Measurements from ENCODE around the gene SCIMP.
"Not testable (repeated sequence)": the region's sequence is repeated elsewhere in the genome, so short reads cannot be mapped to it uniquely, and the experiment has no call there.

Gene SCIMP

DNA sequence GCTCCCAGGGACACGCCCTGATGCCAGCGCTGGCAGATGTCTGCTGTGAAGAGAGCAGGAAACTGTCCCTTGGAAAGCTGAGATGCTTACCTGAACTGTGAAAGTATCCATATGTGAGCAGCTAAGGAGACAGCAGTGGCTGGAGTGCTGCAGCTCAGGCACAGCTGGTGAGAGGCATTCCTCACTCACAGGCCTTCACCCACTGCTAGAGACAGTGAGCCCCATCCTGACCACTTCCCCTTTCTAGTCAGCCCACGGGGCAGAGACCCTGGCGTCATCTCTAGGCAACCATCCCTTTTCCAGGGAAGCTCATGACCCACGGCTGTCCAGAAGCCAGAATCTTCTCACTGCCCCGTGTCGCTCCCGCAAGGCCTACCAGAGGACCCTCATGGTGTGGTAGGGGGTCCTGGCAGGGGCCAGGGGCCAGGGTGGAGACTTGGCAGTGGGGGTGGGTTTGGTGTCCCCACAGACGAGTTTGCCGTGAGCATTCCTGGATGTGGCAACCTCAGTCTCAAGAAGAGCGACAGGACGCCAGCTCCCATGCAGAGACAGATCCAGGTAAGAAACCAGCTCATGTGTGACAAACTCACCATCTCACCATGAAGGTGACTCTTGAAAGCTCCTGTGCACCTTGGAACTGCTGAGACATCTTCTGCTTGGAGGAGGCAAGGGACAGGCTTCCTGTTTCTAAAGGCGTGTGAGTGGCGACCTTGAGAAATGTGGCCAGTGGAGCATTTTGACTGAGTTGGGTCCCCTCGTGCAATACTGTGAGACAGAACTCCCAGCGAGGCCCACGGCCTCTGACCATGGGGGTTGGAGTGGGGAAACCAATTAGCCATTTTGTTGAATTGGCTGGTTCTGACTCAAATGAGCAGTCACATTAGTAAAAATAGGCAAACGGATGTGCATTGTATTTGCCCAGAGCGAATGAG, at the start of gene SCIMP:
Gene SCIMP (minus strand): TSS at position 216 of the 932 bp plus-strand sequence. CDS start 105 bp downstream, at position 111.
- DNase-seq (ENCODE audit: low read depth, low spot score): no peak

DNA sequence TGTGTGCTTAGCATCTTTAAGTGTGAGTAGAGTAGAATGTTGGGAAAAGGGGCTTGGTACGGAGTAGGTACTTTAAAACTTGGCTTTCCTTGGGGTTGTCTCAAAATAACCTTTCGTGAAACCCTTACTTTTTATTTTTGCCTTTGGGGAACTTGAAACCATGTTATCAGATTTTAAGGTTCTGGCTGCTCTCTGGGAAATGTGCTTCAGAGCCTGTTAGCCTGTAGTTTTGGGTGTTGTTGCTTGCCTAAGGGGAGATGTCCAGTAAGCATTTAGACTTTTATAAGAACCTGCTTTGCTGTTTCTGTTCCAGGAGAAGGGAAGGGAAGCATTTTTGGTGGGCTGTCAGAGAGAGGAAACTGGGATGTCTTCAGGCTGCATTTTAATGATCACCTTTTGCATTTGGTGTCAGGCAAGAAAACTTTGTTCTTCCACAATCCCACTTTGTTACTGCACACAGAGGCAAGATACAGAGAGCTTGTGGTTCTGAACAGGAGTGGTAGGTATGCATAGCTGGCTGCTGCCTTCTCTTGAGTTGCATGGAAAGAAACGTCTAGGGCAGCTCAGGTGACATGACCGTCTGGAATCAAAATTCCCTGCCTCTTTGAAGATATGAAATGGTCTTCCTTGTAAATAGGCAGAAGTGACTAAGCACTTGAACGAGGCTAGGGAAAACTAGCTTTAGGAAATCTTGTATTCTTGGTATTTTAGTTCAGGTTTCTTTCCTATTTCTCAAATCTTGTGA, 49.1 kb upstream of the SCIMP start:
- peak; percentile 57 for DNase-seq (ENCODE audit: low read depth, low spot score)

GRCh38 chr17:5282642-5283217, 48.1 kb upstream of the SCIMP start:
- no peak for DNase-seq (ENCODE audit: low read depth, low spot score)

DNA sequence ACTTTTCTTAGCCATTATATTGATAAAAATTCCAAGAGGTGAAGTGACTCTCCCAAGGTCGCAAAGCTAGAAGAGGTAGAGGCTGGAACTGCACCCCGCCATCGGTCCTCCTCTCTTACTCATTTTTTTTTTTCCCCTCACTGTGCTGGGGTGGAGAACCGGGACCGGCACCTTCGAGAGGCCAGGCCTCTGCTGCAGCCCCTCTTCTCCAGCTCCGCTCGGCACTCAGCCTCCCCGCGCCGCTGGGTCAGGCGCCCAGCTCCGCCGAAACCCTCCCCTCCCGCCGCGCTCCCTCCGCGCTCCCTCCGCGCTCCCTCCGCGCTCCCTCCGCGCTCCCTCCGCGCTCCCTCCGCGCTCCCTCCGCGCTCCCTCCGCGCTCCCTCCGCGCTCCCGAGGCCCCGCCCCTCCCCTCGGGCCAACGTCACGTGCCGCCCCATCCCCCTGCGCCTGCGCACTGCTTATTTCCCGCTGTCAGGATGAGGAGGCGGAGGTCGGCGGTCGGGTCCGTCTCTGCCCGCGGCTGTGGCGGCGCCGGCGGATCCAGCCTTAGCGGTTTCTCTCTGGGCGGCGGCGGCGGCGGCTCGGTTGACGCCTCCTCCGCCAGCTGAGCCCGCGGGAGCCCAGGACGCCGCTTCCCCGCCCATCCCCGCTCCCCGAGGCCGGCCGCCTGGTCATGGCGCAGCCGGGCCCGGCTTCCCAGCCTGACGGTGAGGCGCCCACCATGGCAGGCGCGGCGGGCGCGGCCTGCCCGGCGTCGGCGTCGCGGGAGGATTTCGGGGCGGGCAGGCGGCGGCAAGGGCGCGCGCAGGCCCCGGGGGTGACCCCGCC, 47.4 kb upstream of the SCIMP start, which contains the start of gene RABEP1:
Gene RABEP1 (plus strand): TSS at position 471 of the 828 bp plus-strand sequence. CDS start 203 bp downstream, at position 674.
- DNase-seq (ENCODE audit: low read depth, low spot score): peak; percentile 97

DNA sequence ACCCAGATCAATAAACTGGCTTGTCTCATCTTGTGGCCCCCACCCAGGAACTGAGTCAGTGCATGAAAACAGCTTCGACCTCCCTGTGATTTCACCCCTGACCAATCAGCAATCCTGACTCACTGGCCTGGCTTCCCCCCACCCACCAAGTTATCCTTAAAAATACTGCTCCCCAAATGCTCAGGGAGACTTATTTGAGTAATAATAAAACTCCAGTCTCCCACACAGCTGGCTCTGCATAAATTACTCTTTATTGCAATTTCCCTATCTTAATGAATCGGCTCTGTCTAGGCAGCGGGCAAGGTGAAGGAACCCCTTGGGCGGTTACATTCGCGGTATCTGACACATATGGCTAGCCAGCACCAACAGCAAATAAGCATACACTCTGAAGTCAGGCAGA, 37.7 kb upstream of the SCIMP start:
- DNase-seq (ENCODE audit: low read depth, low spot score): no peak

- no peak for DNase-seq (ENCODE audit: low read depth, low spot score)
Observed at GRCh38 chr17:5269241-5269960, 34.7 kb upstream of the SCIMP start.

DNA sequence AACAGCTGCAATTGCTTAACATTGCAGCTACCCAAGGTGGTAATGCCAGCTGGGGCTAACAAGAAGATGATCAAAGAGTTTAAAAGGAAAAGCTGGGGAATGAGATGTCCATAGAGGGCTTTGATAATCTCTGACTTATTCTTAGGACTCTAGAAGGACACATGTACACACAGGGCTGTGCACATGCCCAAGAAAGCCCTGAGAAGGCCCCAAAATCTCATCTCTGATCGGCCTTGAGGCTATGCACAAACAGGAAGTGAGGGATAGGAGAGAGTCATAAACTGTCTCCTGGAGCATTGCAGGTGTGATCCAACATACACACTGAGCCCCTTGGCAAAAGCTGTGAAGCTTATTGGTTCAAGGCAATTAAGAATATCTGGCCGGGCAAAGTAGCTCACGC, 30.2 kb upstream of the SCIMP start:
- DNase-seq (ENCODE audit: low read depth, low spot score): no peak

DNA sequence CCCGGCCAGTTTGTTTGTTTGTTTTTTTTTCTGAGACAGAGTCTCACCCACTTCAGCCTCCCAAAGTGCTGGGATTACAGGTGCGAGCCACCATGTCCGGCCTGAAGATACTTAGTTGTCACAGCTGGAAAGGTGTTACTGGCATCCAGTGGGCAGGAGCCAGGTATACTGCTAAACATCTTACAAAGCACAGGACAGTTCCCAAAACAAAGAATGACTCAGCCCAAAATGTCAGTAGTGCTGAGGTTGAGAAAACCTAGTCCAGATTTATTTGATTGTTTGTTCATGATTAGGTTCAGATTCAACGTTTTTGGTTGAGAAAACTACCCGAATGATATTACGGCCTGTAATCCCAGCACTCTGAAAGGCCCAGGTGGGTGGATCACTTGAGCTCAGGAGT, 28.8 kb upstream of the SCIMP start:
- no peak for DNase-seq (ENCODE audit: low read depth, low spot score)

DNA sequence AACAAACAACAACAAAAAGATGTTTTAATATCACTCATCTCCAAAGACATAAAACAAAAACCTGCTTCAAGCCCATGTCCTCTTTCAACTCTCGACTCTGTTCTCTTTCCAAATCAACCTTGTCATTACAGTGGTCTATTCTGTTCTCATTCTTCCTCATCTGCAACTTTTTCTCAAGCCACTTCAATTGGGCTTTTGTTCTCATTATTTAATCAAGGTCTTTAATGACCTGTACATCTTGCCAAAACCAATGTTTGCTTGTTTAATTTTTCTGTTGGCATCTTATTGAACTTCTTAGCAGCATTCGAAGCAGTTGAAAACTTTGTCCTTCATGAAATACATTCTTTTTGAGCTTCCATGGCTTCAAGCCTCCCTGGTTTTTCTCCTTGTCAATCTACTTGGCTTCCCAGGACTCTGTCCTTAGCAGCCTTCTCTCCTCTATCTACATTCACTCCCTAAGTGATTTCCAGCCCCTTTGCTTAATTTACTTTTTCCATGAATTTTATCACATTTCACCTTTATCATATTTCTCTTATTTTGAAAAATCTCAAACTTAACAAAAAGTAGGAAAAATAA, 27.8 kb upstream of the SCIMP start:
- no peak for DNase-seq (ENCODE audit: low read depth, low spot score)

DNA sequence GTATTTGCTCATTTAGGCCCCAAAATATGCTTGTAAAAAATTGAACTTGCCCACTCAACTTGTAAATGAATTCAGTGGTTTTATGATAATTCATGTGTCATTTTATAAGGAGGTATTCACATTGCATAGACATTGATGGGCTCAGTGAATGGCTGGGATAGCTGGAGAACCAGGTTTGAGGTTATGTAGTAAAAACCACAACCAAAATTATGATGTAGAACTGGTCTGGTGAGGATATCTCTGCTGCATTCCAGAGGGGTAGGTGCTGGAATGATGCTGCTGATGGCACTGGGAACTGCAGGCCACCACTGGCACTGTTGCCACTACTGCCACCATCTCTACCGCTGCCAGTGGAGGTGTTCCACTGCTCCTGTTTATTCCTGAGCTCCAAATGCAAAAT, 25.9 kb upstream of the SCIMP start:
- DNase-seq (ENCODE audit: low read depth, low spot score): no peak

DNA sequence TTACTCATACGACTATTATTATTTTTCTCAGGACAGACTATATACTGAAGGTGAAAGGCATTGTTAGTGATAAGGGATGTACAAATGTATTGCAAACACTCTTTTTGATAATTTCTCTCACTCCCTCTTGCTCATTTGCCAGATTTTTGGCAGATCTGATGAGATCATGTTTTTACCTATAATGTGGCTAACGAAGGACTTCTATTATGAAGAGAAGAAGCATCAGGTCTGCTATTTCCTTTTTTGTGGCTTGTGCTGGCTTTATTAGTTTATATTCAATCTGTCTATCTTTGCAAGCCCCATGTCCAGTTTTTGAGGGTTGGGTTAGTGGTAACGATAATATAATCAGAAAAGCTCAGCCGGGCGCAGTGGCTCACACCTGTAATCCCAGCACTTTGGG, 22.5 kb upstream of the SCIMP start:
- no peak for DNase-seq (ENCODE audit: low read depth, low spot score)

- DNase-seq (ENCODE audit: low read depth, low spot score): no peak
Observed at GRCh38 chr17:5254903-5255521, 20.4 kb upstream of the SCIMP start.

- no peak for DNase-seq (ENCODE audit: low read depth, low spot score)
Observed at GRCh38 chr17:5254414-5254813, 19.8 kb upstream of the SCIMP start.

DNA sequence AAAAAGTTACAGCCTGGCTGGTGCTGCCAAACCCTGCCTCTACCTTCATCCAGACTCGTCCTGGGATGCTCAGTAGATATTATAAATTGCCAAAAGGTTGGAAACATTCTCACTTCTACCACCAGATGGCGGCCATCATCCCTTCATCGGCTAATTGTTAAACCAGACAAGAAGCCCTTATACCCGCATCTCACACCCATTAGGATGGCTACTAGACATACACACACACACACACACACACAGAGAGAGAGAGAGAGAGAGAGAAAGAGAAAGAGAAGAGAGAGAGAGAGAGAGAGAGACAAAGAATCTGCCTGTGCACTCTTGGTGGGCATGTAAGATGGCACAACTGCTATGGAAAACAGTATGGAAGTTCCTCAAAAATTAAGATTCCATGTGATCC, 15.0 kb upstream of the SCIMP start:
- DNase-seq (ENCODE audit: low read depth, low spot score): peak; percentile 85

GRCh38 chr17:5248821-5249479, 14.3 kb upstream of the SCIMP start:
- DNase-seq (ENCODE audit: low read depth, low spot score): no peak

- no peak for DNase-seq (ENCODE audit: low read depth, low spot score)
Observed at GRCh38 chr17:5247621-5248020, 13.0 kb upstream of the SCIMP start.

DNA sequence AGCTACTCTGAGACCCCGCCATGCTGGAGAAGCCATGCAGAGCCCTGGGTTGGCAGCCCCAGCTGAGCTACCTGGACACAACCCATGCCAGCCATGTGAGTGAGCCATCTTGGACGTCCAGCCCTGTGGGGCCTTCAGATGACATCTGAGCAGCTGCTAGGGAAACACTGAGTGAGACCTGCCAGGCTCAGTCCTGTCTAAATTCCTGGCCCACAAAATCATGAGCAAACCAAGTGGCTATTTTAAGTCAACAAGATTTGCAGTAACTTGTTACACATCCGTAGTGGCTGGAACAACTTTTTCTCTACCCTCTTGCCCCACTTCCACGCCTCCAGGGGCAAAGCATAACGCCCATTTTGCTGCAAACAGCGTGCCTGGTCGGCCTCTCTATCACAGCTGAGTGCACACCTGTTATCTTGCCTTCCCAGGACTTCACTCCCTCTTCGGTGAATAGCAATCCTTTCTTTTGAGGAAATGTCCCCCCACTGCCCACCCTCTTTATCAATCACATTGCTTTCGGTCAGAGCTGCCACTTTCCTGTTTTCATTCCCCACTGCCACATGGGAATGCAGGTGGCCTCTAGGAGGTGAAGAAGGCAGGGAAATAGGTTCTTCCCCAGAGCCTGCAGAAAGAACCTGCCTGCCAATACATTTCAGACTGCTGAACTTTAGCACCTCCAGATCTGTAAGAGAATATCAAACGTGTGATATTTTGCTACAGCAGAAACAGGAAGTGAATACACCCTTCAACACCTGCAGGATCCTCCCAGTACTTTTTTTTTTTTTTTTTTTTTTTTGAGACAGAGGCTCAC, 7.4 kb upstream of the SCIMP start:
- DNase-seq (ENCODE audit: low read depth, low spot score): no peak

GRCh38 chr17:5239769-5240168, 5.1 kb upstream of the SCIMP start:
- DNase-seq (ENCODE audit: low read depth, low spot score): not testable (repeated sequence)

All from astrocyte of the hippocampus (primary cell).